DOHH2 (cell line): ENCODE measurements around the gene THBS3.
A peak's percentile ranks its signal among the peaks of the same experiment; 100 is the strongest.
"Not testable (repeated sequence)": the region's sequence is repeated elsewhere in the genome, so short reads cannot be mapped to it uniquely, and the experiment has no call there.

Experiments
- H3F3A ChIP-seq: fragments of 200-600 bp; sonication (generic), shearing (Covaris generic); 2 replicates; pipeline ENCODE4 v1.6.0; 2016; ENCODE audit warnings: antibody characterized with exemption, mild to moderate bottlenecking; ENCODE audit not compliant: control insufficient read depth, insufficient read depth
- H3K27ac ChIP-seq: fragments of 200-600 bp; sonication (generic); 2 replicates; pipeline ENCODE4 v1.5.1; 2014; ENCODE audit warnings: low read depth, mild to moderate bottlenecking, low read length, moderate library complexity
- H3K27me3 ChIP-seq: fragments of 200-600 bp; sonication (generic); 2 replicates; pipeline ENCODE4 v1.6.1; 2014; ENCODE audit warnings: mild to moderate bottlenecking, low read length, mixed read lengths; ENCODE audit not compliant: control insufficient read depth
- H3K36me3 ChIP-seq: fragments of 200-600 bp; sonication (generic); 2 replicates; pipeline ENCODE4 v1.6.1; 2014; ENCODE audit warnings: mild to moderate bottlenecking, low read length, moderate library complexity, mixed read lengths; ENCODE audit not compliant: control insufficient read depth
- H3K4me1 ChIP-seq: fragments of 200-600 bp; sonication (generic); 2 replicates; pipeline ENCODE4 v1.6.1; 2014; ENCODE audit warnings: mild to moderate bottlenecking, low read length, mixed read lengths; ENCODE audit not compliant: control insufficient read depth
- H3K4me2 ChIP-seq: fragments of 200-600 bp; sonication (generic); 2 replicates; pipeline ENCODE4 v1.6.0; 2014; ENCODE audit warnings: mild to moderate bottlenecking, low read length, moderate library complexity
- H3K4me3 ChIP-seq: fragments of 200-600 bp; sonication (generic); 2 replicates; pipeline ENCODE4 v1.5.1; 2014; ENCODE audit warnings: mild to moderate bottlenecking, low read length, mixed read lengths
- H3K79me2 ChIP-seq: fragments of 200-600 bp; sonication (generic); 2 replicates; pipeline ENCODE4 v1.6.1; 2014; ENCODE audit warnings: mild to moderate bottlenecking, low read length, mixed read lengths; ENCODE audit not compliant: control insufficient read depth
- H3K9me2 ChIP-seq: fragments of 200-600 bp; sonication (generic); replicated peaks from 2 replicates; pipeline ENCODE4 v1.6.1; 2014; ENCODE audit warnings: mild to moderate bottlenecking, low read length, mixed read lengths; ENCODE audit not compliant: control insufficient read depth
- H3K9me3 ChIP-seq: fragments of 200-600 bp; sonication (generic); 2 replicates; pipeline ENCODE4 v1.6.1; 2014; ENCODE audit warnings: antibody characterized with exemption, low read length, mixed read lengths; ENCODE audit not compliant: control insufficient read depth, insufficient read depth
- H4K20me1 ChIP-seq: fragments of 200-600 bp; sonication (generic); 2 replicates; pipeline ENCODE4 v1.6.0; 2014; ENCODE audit warnings: low read depth, mild to moderate bottlenecking, antibody characterized with exemption, low read length, moderate library complexity; ENCODE audit not compliant: control insufficient read depth, insufficient read depth
- EZH2phosphoT487 ChIP-seq: fragments of 200-600 bp; sonication (generic); IDR thresholded peaks from 2 replicates; pipeline ENCODE4 v1.6.1; 2017; ENCODE audit warnings: borderline replicate concordance, mild to moderate bottlenecking, antibody characterized with exemption, low read length, moderate library complexity, mixed read lengths
- TF ChIP-seq, protein P1 (sequence below): fragments of 200-600 bp; sonication (generic); IDR thresholded peaks from one replicate; pipeline ENCODE4 v1.5.1; 2014; ENCODE audit warnings: antibody characterized with exemption, mild to moderate bottlenecking, low read depth, low read length; ENCODE audit not compliant: poor library complexity, severe bottlenecking

THBS3 gene

GRCh38 chr1:155226188-155226909 lies 18.7 kb upstream of the THBS3 start:
- H3K36me3 ChIP-seq = peaks cover 22% of the 10 kb centered on the region
- H3K9me3 ChIP-seq = no peaks in the 10 kb centered on the region
- no peaks in the 10 kb centered on the region for H4K20me1 ChIP-seq
- peaks cover 38% of the 10 kb centered on the region for H3K79me2 ChIP-seq
- peaks cover 61% of the 10 kb centered on the region for H3K4me1 ChIP-seq
- peaks cover 44% of the 10 kb centered on the region for H3F3A ChIP-seq
- no peaks in the 10 kb centered on the region for H3K27me3 ChIP-seq
- H3K9me2 ChIP-seq = no peaks in the 10 kb centered on the region
- peak overlapping the region; percentile 98 for H3K4me3 ChIP-seq
- H3K4me2 ChIP-seq = peak overlapping the region; percentile 92
- H3K27ac ChIP-seq = peak overlapping the region; percentile 91
- TF ChIP-seq EZH2phosphoT487 = no peak
- TF ChIP-seq, protein P1, sequence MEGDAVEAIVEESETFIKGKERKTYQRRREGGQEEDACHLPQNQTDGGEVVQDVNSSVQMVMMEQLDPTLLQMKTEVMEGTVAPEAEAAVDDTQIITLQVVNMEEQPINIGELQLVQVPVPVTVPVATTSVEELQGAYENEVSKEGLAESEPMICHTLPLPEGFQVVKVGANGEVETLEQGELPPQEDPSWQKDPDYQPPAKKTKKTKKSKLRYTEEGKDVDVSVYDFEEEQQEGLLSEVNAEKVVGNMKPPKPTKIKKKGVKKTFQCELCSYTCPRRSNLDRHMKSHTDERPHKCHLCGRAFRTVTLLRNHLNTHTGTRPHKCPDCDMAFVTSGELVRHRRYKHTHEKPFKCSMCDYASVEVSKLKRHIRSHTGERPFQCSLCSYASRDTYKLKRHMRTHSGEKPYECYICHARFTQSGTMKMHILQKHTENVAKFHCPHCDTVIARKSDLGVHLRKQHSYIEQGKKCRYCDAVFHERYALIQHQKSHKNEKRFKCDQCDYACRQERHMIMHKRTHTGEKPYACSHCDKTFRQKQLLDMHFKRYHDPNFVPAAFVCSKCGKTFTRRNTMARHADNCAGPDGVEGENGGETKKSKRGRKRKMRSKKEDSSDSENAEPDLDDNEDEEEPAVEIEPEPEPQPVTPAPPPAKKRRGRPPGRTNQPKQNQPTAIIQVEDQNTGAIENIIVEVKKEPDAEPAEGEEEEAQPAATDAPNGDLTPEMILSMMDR = peak; percentile 83

DNA sequence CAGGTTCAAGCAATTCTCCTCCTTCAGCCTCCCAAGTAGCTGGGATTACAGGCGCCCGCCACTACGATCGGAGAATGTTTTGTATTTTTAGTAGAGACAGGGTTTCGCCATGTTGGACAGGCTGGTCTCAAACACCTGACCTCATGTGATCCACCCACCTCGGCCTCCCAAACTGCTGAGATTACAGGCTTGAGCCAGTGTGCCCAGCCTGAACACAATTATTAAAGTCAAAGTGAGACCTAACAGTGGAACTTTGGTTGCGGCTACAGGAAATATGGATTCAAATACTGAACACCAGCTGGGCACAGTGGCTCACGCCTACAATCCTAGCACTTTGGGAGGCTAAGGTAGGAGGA lies 17.7 kb upstream of the THBS3 start:
- H3K9me3 ChIP-seq, H3K9me2 ChIP-seq, H3K27me3 ChIP-seq, H4K20me1 ChIP-seq: not testable (repeated sequence)
- peak overlapping the region; percentile 92 for H3K4me2 ChIP-seq
- peak overlapping the region; percentile 98 for H3K4me3 ChIP-seq
- peaks cover 22% of the 10 kb centered on the region for H3K36me3 ChIP-seq
- peaks cover 66% of the 10 kb centered on the region for H3K4me1 ChIP-seq
- H3K79me2 ChIP-seq = peaks cover 39% of the 10 kb centered on the region
- peak overlapping the region; percentile 91 for H3K27ac ChIP-seq
- peaks cover 40% of the 10 kb centered on the region for H3F3A ChIP-seq

GRCh38 chr1:155223047-155223446 lies 15.3 kb upstream of the THBS3 start:
- TF ChIP-seq, protein P1 = no peak
- TF ChIP-seq EZH2phosphoT487 = no peak

DNA sequence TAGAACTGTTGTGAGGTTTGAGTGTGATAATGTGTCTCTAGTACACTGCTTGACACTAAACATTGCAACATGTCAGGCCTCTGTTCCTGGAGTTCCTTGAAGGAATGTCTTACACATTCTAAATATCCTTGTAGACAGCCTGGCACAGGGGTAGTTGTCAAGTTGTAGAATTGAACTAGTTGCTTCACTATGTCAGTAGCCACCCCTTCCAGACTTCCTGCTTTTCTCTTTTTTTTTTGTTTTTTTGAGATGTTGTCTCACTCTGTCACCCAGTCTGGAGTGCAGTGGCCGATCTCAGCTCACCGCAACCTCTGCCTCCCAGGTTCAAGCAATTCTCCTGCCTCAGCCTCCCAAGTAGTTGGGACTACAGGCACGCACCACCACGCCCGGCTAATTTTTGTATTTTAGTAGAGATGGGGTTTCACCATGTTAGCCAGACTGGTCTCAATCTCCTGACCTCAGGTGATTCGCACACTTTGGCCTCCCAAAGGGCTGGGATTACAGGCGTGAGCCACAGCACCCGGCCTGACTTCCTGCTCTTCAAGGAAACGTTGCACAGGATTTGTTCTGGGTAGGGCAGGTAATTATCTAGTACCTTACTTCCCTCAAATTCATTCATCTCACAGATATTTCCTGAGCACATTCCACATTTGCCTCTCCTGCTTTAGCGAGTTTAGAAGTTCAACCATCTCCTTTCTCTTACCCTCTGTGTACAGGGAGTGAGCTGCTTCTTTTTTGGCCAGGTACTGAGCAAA lies 12.7 kb upstream of the THBS3 start:
- H3K9me3 ChIP-seq, H3K4me2 ChIP-seq, H3K27me3 ChIP-seq, H3K27ac ChIP-seq, H3K9me2 ChIP-seq, H3K4me3 ChIP-seq, H4K20me1 ChIP-seq: not testable (repeated sequence)
- peaks cover 25% of the 10 kb centered on the region for H3F3A ChIP-seq
- H3K4me1 ChIP-seq = peaks cover 61% of the 10 kb centered on the region
- peaks cover 10% of the 10 kb centered on the region for H3K36me3 ChIP-seq
- H3K79me2 ChIP-seq = peaks cover 18% of the 10 kb centered on the region

More at GRCh38 chr1:155223047-155223446, 15.3 kb upstream of the THBS3 start:
- no peaks in the 10 kb centered on the region for H3K9me3 ChIP-seq
- H3K4me3 ChIP-seq = peak overlapping the region; percentile 52
- H3F3A ChIP-seq = peaks cover 41% of the 10 kb centered on the region
- H3K9me2 ChIP-seq = no peaks in the 10 kb centered on the region
- peaks cover 77% of the 10 kb centered on the region for H3K4me1 ChIP-seq
- H4K20me1 ChIP-seq = no peaks in the 10 kb centered on the region
- H3K4me2 ChIP-seq = peak overlapping the region; percentile 92
- peak overlapping the region; percentile 91 for H3K27ac ChIP-seq
- no peaks in the 10 kb centered on the region for H3K27me3 ChIP-seq
- peaks cover 38% of the 10 kb centered on the region for H3K79me2 ChIP-seq
- peaks cover 22% of the 10 kb centered on the region for H3K36me3 ChIP-seq
